ENCODE results near the gene SPRED2.
"Not testable (repeated sequence)": the region's sequence is repeated elsewhere in the genome, so short reads cannot be mapped to it uniquely, and the experiment has no call there.

The SPRED2 gene

GRCh38 chr2:65343386-65343785 lies 89.0 kb downstream of the SPRED2 start:
- DNase-seq (ENCODE audit: low spot score) = no peak

GRCh38 chr2:65340898-65341681 lies 91.3 kb downstream of the SPRED2 start:
- no peak for DNase-seq (ENCODE audit: low spot score)

GRCh38 chr2:65339648-65340047 lies 92.8 kb downstream of the SPRED2 start:
- DNase-seq (ENCODE audit: low spot score) = no peak

- DNase-seq (ENCODE audit: low spot score) = not testable (repeated sequence)
Measured at GRCh38 chr2:65338830-65339495, 93.4 kb downstream of the SPRED2 start.

GRCh38 chr2:65337915-65338314 lies 94.5 kb downstream of the SPRED2 start:
- DNase-seq (ENCODE audit: low spot score) = not testable (repeated sequence)

- DNase-seq (ENCODE audit: low spot score) = no peak
Measured at GRCh38 chr2:65334714-65335113, 97.7 kb downstream of the SPRED2 start.

- no peak for DNase-seq (ENCODE audit: low spot score)
Measured at GRCh38 chr2:65331336-65332025, 100.9 kb downstream of the SPRED2 start.

- DNase-seq (ENCODE audit: low spot score) = no peak
Measured at GRCh38 chr2:65329525-65329924, 102.9 kb downstream of the SPRED2 start.

- no peak for DNase-seq (ENCODE audit: low spot score)
Measured at GRCh38 chr2:65326276-65326675, 106.1 kb downstream of the SPRED2 start.

- DNase-seq (ENCODE audit: low spot score) = no peak
Measured at GRCh38 chr2:65325066-65325465, 107.3 kb downstream of the SPRED2 start.

- DNase-seq (ENCODE audit: low spot score) = no peak
Measured at GRCh38 chr2:65320946-65321345, 111.5 kb downstream of the SPRED2 start.

- DNase-seq (ENCODE audit: low spot score) = peak; percentile 87
Measured at GRCh38 chr2:65320042-65320725, 112.2 kb downstream of the SPRED2 start.

GRCh38 chr2:65319674-65320041 lies 112.7 kb downstream of the SPRED2 start:
- no peak for DNase-seq (ENCODE audit: low spot score)

GRCh38 chr2:65319072-65319673 lies 113.2 kb downstream of the SPRED2 start:
- DNase-seq (ENCODE audit: low spot score) = no peak

- DNase-seq (ENCODE audit: low spot score) = no peak
Measured at GRCh38 chr2:65317841-65318240, 114.6 kb downstream of the SPRED2 start.

GRCh38 chr2:65317351-65317750 lies 115.0 kb downstream of the SPRED2 start:
- not testable (repeated sequence) for DNase-seq (ENCODE audit: low spot score)

GRCh38 chr2:65316072-65316471 lies 116.3 kb downstream of the SPRED2 start:
- DNase-seq (ENCODE audit: low spot score) = no peak

GRCh38 chr2:65314801-65315441 lies 117.5 kb downstream of the SPRED2 start:
- DNase-seq (ENCODE audit: low spot score) = no peak

- DNase-seq (ENCODE audit: low spot score) = no peak
Measured at GRCh38 chr2:65313954-65314256, 118.5 kb downstream of the SPRED2 start.

- no peak for DNase-seq (ENCODE audit: low spot score)
Measured at GRCh38 chr2:65313126-65313953, 119.1 kb downstream of the SPRED2 start.

- no peak for DNase-seq (ENCODE audit: low spot score)
Measured at GRCh38 chr2:65311596-65311995, 120.8 kb downstream of the SPRED2 start.

Measured in SW480 (cell line).